Tibial nerve (tissue), 4 donors: Measurements from ENCODE around the gene GGTLC1.

Experiments used
- CTCF ChIP-seq, 5 experiments: fragments of 200-600 bp in 3 of 5; fragments of 450-650 bp in 2 of 5; sonication (generic) in 3 of 5; IDR thresholded peaks; one replicate each; pipeline ENCODE4 v1.5.1; 2016 to 2019; ENCODE audit warnings: antibody characterized with exemption in 5 of 5, mild to moderate bottlenecking in 3 of 5, moderate library complexity in 2 of 5
- EP300 ChIP-seq, 2 donors: sonication (generic); formaldehyde crosslinking; IDR thresholded peaks; one replicate each; pipeline ENCODE4 v1.6.1; 2017; ENCODE audit warnings: antibody characterized with exemption in 2 of 2, mild to moderate bottlenecking in 1 of 2

GRCh38 chr20:23943304-23943703, 45.3 kb downstream of the GGTLC1 start:
- TF ChIP-seq CTCF (IDR thresholded peaks at IDR 0.05) (no peak), EP300 (IDR thresholded peaks at IDR 0.05) (no peak)
